Measurements from ENCODE around the gene NDUFAF8. TPM values are rescaled to one million over a fixed set of nuclear protein-coding genes. Genes with fewer than 3 reads are reported as not detected.

NDUFAF8 gene
- total RNA-seq, 2 experiments from 2014 or later: 34.6 to 38.6 TPM

DNA sequence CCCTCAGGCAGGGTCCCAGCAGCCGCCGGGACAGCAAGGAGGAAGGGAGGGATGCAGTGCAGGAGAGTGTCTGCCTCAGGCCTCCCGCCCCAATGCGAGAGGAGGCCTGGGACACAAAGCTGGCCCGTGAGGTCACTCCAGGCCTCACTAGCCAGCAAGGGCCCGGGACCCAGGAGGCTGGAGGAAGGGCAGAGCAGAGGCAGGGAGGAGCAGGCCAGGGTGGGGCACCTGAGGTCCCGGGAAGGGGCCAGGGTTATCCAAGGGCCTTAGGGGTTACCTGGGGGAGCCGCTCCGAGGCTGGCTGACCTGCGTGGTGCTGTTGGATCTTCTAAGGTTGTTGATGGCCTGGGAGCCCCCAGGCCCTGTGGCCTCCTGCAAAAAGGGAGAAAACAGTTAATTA is 30.5 kb upstream of the NDUFAF8 start:
- CTCF ChIA-PET: no interaction called here

GRCh38 chr17:81209141-81209540 is 30.0 kb upstream of the NDUFAF8 start:
- Histone ChIP-seq H3K27ac (ENCODE audit: low read depth in 1 of 2, low read length in 2 of 2) (no peak overlapping the region), H3K9me3 (ENCODE audit: control insufficient read depth in 1 of 2, insufficient read depth in 1 of 2, low read length in 2 of 2) (no peaks in the 10 kb centered on the region), H3K4me3 (ENCODE audit: low read length) (no peak overlapping the region), H3K36me3 (ENCODE audit: insufficient read depth, low read length) (no peaks in the 10 kb centered on the region), H3K4me1 (ENCODE audit: insufficient read depth, low read length) (no peaks in the 10 kb centered on the region), H3K27me3 (ENCODE audit: control insufficient read depth in 1 of 2, insufficient read depth in 2 of 2, low read length in 2 of 2) (no peaks in the 10 kb centered on the region)
- ATAC-seq (ENCODE audit: poor library complexity) (no peak), DNase-seq (no peak)
- Mint-ChIP-seq H3K27me3 (no peaks in the 10 kb centered on the region), H3K9me3 (no peaks in the 10 kb centered on the region), H3K36me3 (ENCODE audit: low read depth) (no peaks in the 10 kb centered on the region), H3K4me3 (no peak overlapping the region), H3K27ac (no peak overlapping the region), H3K4me1 (ENCODE audit: low read depth) (no peaks in the 10 kb centered on the region)
- no peak for TF ChIP-seq CTCF (IDR thresholded peaks at IDR 0.05)
- POLR2A ChIA-PET: no interaction called here
- intact Hi-C loops (cut with DNase I, micrococcal nuclease): no loop called here
- CTCF ChIA-PET: no interaction called here

More for the DNA sequence above, 30.5 kb upstream of the NDUFAF8 start:
- no peak for ATAC-seq (ENCODE audit: poor library complexity)
- Mint-ChIP-seq H3K27ac (no peak overlapping the region), H3K4me1 (ENCODE audit: low read depth) (no peaks in the 10 kb centered on the region), H3K4me3 (no peak overlapping the region), H3K9me3 (no peaks in the 10 kb centered on the region), H3K27me3 (no peaks in the 10 kb centered on the region), H3K36me3 (ENCODE audit: low read depth) (no peaks in the 10 kb centered on the region)
- no peak overlapping the region for H3K4me3 ChIP-seq (ENCODE audit: low read length)
- H3K9me3 ChIP-seq (ENCODE audit: control insufficient read depth in 1 of 2, insufficient read depth in 1 of 2, low read length in 2 of 2): no peaks in the 10 kb centered on the region
- H3K27me3 ChIP-seq (ENCODE audit: control insufficient read depth in 1 of 2, insufficient read depth in 2 of 2, low read length in 2 of 2): no peaks in the 10 kb centered on the region
- no peak for DNase-seq
- intact Hi-C loops (cut with DNase I, micrococcal nuclease): no loop called here
- POLR2A ChIA-PET: no interaction called here
- no peaks in the 10 kb centered on the region for H3K4me1 ChIP-seq (ENCODE audit: insufficient read depth, low read length)
- H3K27ac ChIP-seq (ENCODE audit: low read depth in 1 of 2, low read length in 2 of 2): no peak overlapping the region
- no peak for TF ChIP-seq CTCF (IDR thresholded peaks at IDR 0.05)
- H3K36me3 ChIP-seq (ENCODE audit: insufficient read depth, low read length): peaks cover 2% of the 10 kb centered on the region

DNA sequence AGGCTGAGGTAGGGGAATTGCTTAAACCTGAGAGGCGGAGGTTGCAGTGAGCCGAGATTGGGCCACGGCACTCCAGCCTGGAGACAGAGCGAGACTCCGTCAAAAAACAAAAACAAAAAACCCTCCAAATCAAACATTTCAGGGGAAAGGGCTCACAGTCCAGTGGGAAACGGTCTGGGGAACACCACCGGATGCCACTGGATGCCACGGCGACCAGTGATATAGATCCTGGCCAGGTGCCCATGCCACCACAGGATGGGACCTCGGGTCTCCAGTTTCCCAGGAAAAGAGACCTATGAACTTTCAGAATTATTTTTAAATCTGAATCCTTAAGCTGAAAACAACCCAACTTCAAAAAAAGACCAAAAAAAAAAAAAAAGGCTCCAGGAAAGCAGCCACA is 28.7 kb upstream of the NDUFAF8 start:
- intact Hi-C loops (cut with DNase I, micrococcal nuclease): no loop called here
- Mint-ChIP-seq H3K36me3 (ENCODE audit: low read depth) (no peaks in the 10 kb centered on the region), H3K27ac (no peak overlapping the region), H3K9me3 (no peaks in the 10 kb centered on the region), H3K4me1 (ENCODE audit: low read depth) (no peaks in the 10 kb centered on the region), H3K27me3 (no peaks in the 10 kb centered on the region), H3K4me3 (no peak overlapping the region)
- H3K36me3 ChIP-seq (ENCODE audit: insufficient read depth, low read length): no peaks in the 10 kb centered on the region
- POLR2A ChIA-PET: no interaction called here
- no peaks in the 10 kb centered on the region for H3K27me3 ChIP-seq (ENCODE audit: control insufficient read depth in 1 of 2, insufficient read depth in 2 of 2, low read length in 2 of 2)
- DNase-seq (no peak), ATAC-seq (ENCODE audit: poor library complexity) (no peak)
- no peaks in the 10 kb centered on the region for H3K4me1 ChIP-seq (ENCODE audit: insufficient read depth, low read length)
- no peaks in the 10 kb centered on the region for H3K9me3 ChIP-seq (ENCODE audit: control insufficient read depth in 1 of 2, insufficient read depth in 1 of 2, low read length in 2 of 2)
- CTCF ChIA-PET: interaction anchor here (0.7 kb wide), 1 partner anchor 788 kb away, joined by 3 read pairs; no protein-coding TSS in a partner anchor
- H3K27ac ChIP-seq (ENCODE audit: low read depth in 1 of 2, low read length in 2 of 2): no peak overlapping the region
- no peak overlapping the region for H3K4me3 ChIP-seq (ENCODE audit: low read length)
- no peak for TF ChIP-seq CTCF (IDR thresholded peaks at IDR 0.05)

Data from CD4-positive, alpha-beta T cell (primary cell).